CD8-positive, alpha-beta memory T cell (primary cell): ENCODE data around the gene ANO9. TPM values are rescaled to one million over a fixed set of nuclear protein-coding genes. Genes with fewer than 3 reads are reported as not detected.

Source experiments
- CTCF ChIA-PET: fragments of 350-600 bp; sonication (Branson Sonifier 250); formaldehyde crosslinking; loops from one replicate; lab custom pipeline; 2021; ENCODE audit warnings: antibody characterized with exemption; lab: Charles Lee
- POLR2A ChIA-PET: fragments of 350-600 bp; sonication (Branson Sonifier 250); formaldehyde crosslinking; loops from one replicate; lab custom pipeline; 2021; ENCODE audit warnings: antibody characterized with exemption; lab: Charles Lee
- DNase-seq, 5 donors: peaks; one replicate each; pipeline versions ENCODE4 v3.0.0 to v3.0.0-alpha.2; 2020 to 2022; ENCODE audit warnings: mixed read lengths in 1 of 5
- H3K27ac ChIP-seq: one replicate; pipeline ENCODE4 v1.7.0; 2013; ENCODE audit warnings: low read depth, mild to moderate bottlenecking, low read length, moderate library complexity
- H3K27me3 ChIP-seq: 2 replicates; pipeline ENCODE4 v1.7.0; 2013; ENCODE audit warnings: low read length, mild to moderate bottlenecking; ENCODE audit not compliant: insufficient read depth, poor library complexity, severe bottlenecking
- H3K36me3 ChIP-seq: 2 replicates; pipeline ENCODE4 v1.7.0; 2013; ENCODE audit warnings: mild to moderate bottlenecking, low read length, moderate library complexity; ENCODE audit not compliant: insufficient read depth
- H3K4me1 ChIP-seq: 2 replicates; pipeline ENCODE4 v1.7.0; 2013; ENCODE audit warnings: mild to moderate bottlenecking, low read length, moderate library complexity; ENCODE audit not compliant: insufficient read depth
- H3K4me3 ChIP-seq: 2 replicates; pipeline ENCODE4 v1.7.0; 2013; ENCODE audit warnings: mild to moderate bottlenecking, low read length
- H3K9me3 ChIP-seq: 2 replicates; pipeline ENCODE4 v1.7.0; 2013; ENCODE audit warnings: mild to moderate bottlenecking, low read length
- H3K27ac Mint-ChIP-seq, 8 donors: one replicate each; pipeline ENCODE4 v1.8.0; 2020 to 2021; ENCODE audit warnings: mixed read lengths in 8 of 8, mild to moderate bottlenecking in 6 of 8, inconsistent platforms in 3 of 8, moderate library complexity in 3 of 8
- H3K27me3 Mint-ChIP-seq, 2 donors: one replicate each; pipeline ENCODE4 v1.8.0; 2020 to 2021; ENCODE audit warnings: mixed read lengths in 2 of 2, mild to moderate bottlenecking in 1 of 2, moderate library complexity in 1 of 2
- H3K36me3 Mint-ChIP-seq, 3 donors: one replicate each; pipeline ENCODE4 v1.8.0; 2020 to 2021; ENCODE audit warnings: mixed read lengths in 3 of 3, inconsistent platforms in 1 of 3, mild to moderate bottlenecking in 1 of 3
- H3K4me1 Mint-ChIP-seq, 3 donors: one replicate each; pipeline ENCODE4 v1.8.0; 2020 to 2021; ENCODE audit warnings: mixed read lengths in 3 of 3, inconsistent platforms in 1 of 3, mild to moderate bottlenecking in 1 of 3
- H3K4me3 Mint-ChIP-seq, 7 donors: one replicate each; pipeline ENCODE4 v1.8.0; 2020 to 2021; ENCODE audit warnings: mixed read lengths in 7 of 7, mild to moderate bottlenecking in 6 of 7, moderate library complexity in 4 of 7, inconsistent platforms in 2 of 7
- H3K9me3 Mint-ChIP-seq, 5 donors: one replicate each; pipeline ENCODE4 v1.8.0; 2020 to 2022; ENCODE audit warnings: mixed read lengths in 5 of 5, mild to moderate bottlenecking in 3 of 5, moderate library complexity in 2 of 5, inconsistent platforms in 1 of 5
- polyA plus RNA-seq: library from polyadenylated mRNA; unstranded; fragments of 300-500 nt; fragmentation: Illumina TruSeq; gene quantifications from one replicate; pipeline ENCODE4 v1.2.3, GENCODE V29; 2021
- total RNA-seq, 2 experiments: library from RNA; stranded (reverse); gene quantifications; one replicate each; pipeline ENCODE4 v1.2.3, GENCODE V29; 2021

The ANO9 gene
- total and polyA plus RNA-seq, 3 experiments from 2014 or later, result 12.2 to 26.4 (median 25.3) TPM

- no peaks in the 10 kb centered on the region for H3K9me3 ChIP-seq
- H3K36me3 ChIP-seq, result no peaks in the 10 kb centered on the region
- CTCF ChIA-PET, result interaction anchor here (0.8 to 2.2 kb wide), 15 partner anchors 10 to 146 kb away, joined by 3 to 17 read pairs (median 4); no protein-coding TSS in a partner anchor
- Mint-ChIP-seq H3K4me1 (peaks cover 0 to 11% (median 0%) of the 10 kb centered on the region in 3 donors), H3K36me3 (no peaks in the 10 kb centered on the region), H3K9me3 (no peaks in the 10 kb centered on the region), H3K4me3 (peak overlapping the region in 5 of 7 donors; percentile 1 to 53 (median 47)), H3K27ac (no peak overlapping the region), H3K27me3 (peaks cover 0 to 2% of the 10 kb centered on the region in 2 donors)
- DNase-seq, result peak in 4 of 5 donors; percentile 36 to 72 (median 42)
- no peak overlapping the region for H3K27ac ChIP-seq
- POLR2A ChIA-PET, result interaction anchor here (1.3 to 1.8 kb wide), 3 partner anchors 9 to 28 kb away, joined by 3 to 22 read pairs (median 3); no protein-coding TSS in a partner anchor
- no peak overlapping the region for H3K4me3 ChIP-seq
- H3K27me3 ChIP-seq, result no peaks in the 10 kb centered on the region
- peaks cover 4% of the 10 kb centered on the region for H3K4me1 ChIP-seq
Observed at GRCh38 chr11:396948-397548, 44.8 kb downstream of the ANO9 start.

GRCh38 chr11:396511-396947 lies 45.3 kb downstream of the ANO9 start:
- CTCF ChIA-PET, result interaction anchor here (0.8 to 2.2 kb wide), 15 partner anchors 9 to 145 kb away, joined by 3 to 17 read pairs (median 4); no protein-coding TSS in a partner anchor
- peaks cover 0 to 11% (median 0%) of the 10 kb centered on the region in 3 donors for H3K4me1 Mint-ChIP-seq
- Histone ChIP-seq H3K9me3 (no peaks in the 10 kb centered on the region), H3K4me1 (peaks cover 4% of the 10 kb centered on the region), H3K4me3 (no peak overlapping the region), H3K27me3 (no peaks in the 10 kb centered on the region), H3K27ac (no peak overlapping the region), H3K36me3 (no peaks in the 10 kb centered on the region)
- H3K36me3 Mint-ChIP-seq, result no peaks in the 10 kb centered on the region
- POLR2A ChIA-PET, result interaction anchor here (0.5 to 1.8 kb wide), 5 partner anchors 9 to 115 kb away, joined by 3 to 22 read pairs (median 3); no protein-coding TSS in a partner anchor
- peak overlapping the region in 5 of 7 donors; percentile 1 to 58 (median 47) for H3K4me3 Mint-ChIP-seq
- H3K27me3 Mint-ChIP-seq, result peaks cover 0 to 2% of the 10 kb centered on the region in 2 donors
- H3K9me3 Mint-ChIP-seq, result no peaks in the 10 kb centered on the region
- H3K27ac Mint-ChIP-seq, result no peak overlapping the region
- peak in 1 of 5 donors; percentile 31 for DNase-seq

- Mint-ChIP-seq H3K4me3 (peak overlapping the region in 2 of 7 donors; percentile 47 to 74), H3K27me3 (peaks cover 0 to 2% of the 10 kb centered on the region in 2 donors), H3K9me3 (no peaks in the 10 kb centered on the region), H3K4me1 (peaks cover 0 to 11% (median 0%) of the 10 kb centered on the region in 3 donors), H3K36me3 (no peaks in the 10 kb centered on the region), H3K27ac (peak overlapping the region in 1 of 8 donors; percentile 55)
- H3K4me3 ChIP-seq, result no peak overlapping the region
- no peak for DNase-seq
- H3K4me1 ChIP-seq, result peaks cover 4% of the 10 kb centered on the region
- no peaks in the 10 kb centered on the region for H3K36me3 ChIP-seq
- no peaks in the 10 kb centered on the region for H3K9me3 ChIP-seq
- no peaks in the 10 kb centered on the region for H3K27me3 ChIP-seq
- POLR2A ChIA-PET, result interaction anchor here (1.0 to 1.8 kb wide), 3 partner anchors 10 to 114 kb away, joined by 3 to 22 read pairs (median 3); no protein-coding TSS in a partner anchor
- no peak overlapping the region for H3K27ac ChIP-seq
- CTCF ChIA-PET, result interaction anchor here (0.8 to 2.2 kb wide), 7 partner anchors 11 to 144 kb away, joined by 3 to 17 read pairs (median 7); no protein-coding TSS in a partner anchor
Observed at GRCh38 chr11:395866-396265, 45.9 kb downstream of the ANO9 start.

GRCh38 chr11:394858-395655 lies 46.8 kb downstream of the ANO9 start:
- Mint-ChIP-seq H3K36me3 (no peaks in the 10 kb centered on the region), H3K4me3 (peak overlapping the region in 1 of 7 donors; percentile 71), H3K4me1 (peaks cover 0 to 11% (median 0%) of the 10 kb centered on the region in 3 donors), H3K9me3 (no peaks in the 10 kb centered on the region), H3K27me3 (peaks cover 0 to 2% of the 10 kb centered on the region in 2 donors), H3K27ac (no peak overlapping the region)
- POLR2A ChIA-PET, result no interaction called here
- Histone ChIP-seq H3K4me3 (no peak overlapping the region), H3K27me3 (no peaks in the 10 kb centered on the region), H3K4me1 (peaks cover 4% of the 10 kb centered on the region), H3K9me3 (no peaks in the 10 kb centered on the region), H3K27ac (peak overlapping the region; percentile 76), H3K36me3 (no peaks in the 10 kb centered on the region)
- DNase-seq, result no peak
- CTCF ChIA-PET, result interaction anchor here (2.0 kb wide), 1 partner anchor 12 kb away, joined by 6 read pairs; no protein-coding TSS in a partner anchor

- H3K27me3 ChIP-seq, result no peaks in the 10 kb centered on the region
- ChIA-PET POLR2A (no interaction called here), CTCF (no interaction called here)
- no peaks in the 10 kb centered on the region for H3K9me3 Mint-ChIP-seq
- H3K27ac Mint-ChIP-seq, result no peak within 1 kb of the TSS
- H3K9me3 ChIP-seq, result no peaks in the 10 kb centered on the region
- peak within 1 kb of the TSS; percentile 76 for H3K27ac ChIP-seq
- peaks cover 0 to 2% of the 10 kb centered on the region in 2 donors for H3K27me3 Mint-ChIP-seq
- no peak for DNase-seq
- no peaks in the 10 kb centered on the region for H3K36me3 ChIP-seq
- peaks cover 0 to 11% (median 0%) of the 10 kb centered on the region in 3 donors for H3K4me1 Mint-ChIP-seq
- H3K36me3 Mint-ChIP-seq, result no peaks in the 10 kb centered on the region
- H3K4me3 ChIP-seq, result no peak within 1 kb of the TSS
- H3K4me1 ChIP-seq, result peaks cover 4% of the 10 kb centered on the region
- peak within 1 kb of the TSS in 1 of 7 donors; percentile 71 for H3K4me3 Mint-ChIP-seq
Observed at GRCh38 chr11:394034-394857, 47.6 kb downstream of the ANO9 start, which contains the start of gene PKP3. TSS of gene PKP3 (plus strand) at chr11:394209. CDS start at chr11:394293, 84 bp downstream.

GRCh38 chr11:393219-394033 lies 48.4 kb downstream of the ANO9 start:
- DNase-seq, result no peak
- no peaks in the 10 kb centered on the region for H3K36me3 Mint-ChIP-seq
- Histone ChIP-seq H3K4me1 (peaks cover 4% of the 10 kb centered on the region), H3K9me3 (no peaks in the 10 kb centered on the region), H3K27ac (peak overlapping the region; percentile 76), H3K36me3 (no peaks in the 10 kb centered on the region), H3K4me3 (no peak overlapping the region), H3K27me3 (no peaks in the 10 kb centered on the region)
- no peak overlapping the region for H3K27ac Mint-ChIP-seq
- no peak overlapping the region for H3K4me3 Mint-ChIP-seq
- POLR2A ChIA-PET, result interaction anchor here (0.5 kb wide), 1 partner anchor 12 kb away, joined by 3 read pairs; no protein-coding TSS in a partner anchor
- peaks cover 0 to 2% of the 10 kb centered on the region in 2 donors for H3K27me3 Mint-ChIP-seq
- H3K9me3 Mint-ChIP-seq, result no peaks in the 10 kb centered on the region
- peaks cover 0 to 11% (median 0%) of the 10 kb centered on the region in 3 donors for H3K4me1 Mint-ChIP-seq
- CTCF ChIA-PET, result interaction anchor here (0.9 to 1.6 kb wide), 2 partner anchors 13 to 34 kb away, joined by 3 to 4 read pairs; no protein-coding TSS in a partner anchor
